Measurements from ENCODE around the gene AP2A2.

DNA sequence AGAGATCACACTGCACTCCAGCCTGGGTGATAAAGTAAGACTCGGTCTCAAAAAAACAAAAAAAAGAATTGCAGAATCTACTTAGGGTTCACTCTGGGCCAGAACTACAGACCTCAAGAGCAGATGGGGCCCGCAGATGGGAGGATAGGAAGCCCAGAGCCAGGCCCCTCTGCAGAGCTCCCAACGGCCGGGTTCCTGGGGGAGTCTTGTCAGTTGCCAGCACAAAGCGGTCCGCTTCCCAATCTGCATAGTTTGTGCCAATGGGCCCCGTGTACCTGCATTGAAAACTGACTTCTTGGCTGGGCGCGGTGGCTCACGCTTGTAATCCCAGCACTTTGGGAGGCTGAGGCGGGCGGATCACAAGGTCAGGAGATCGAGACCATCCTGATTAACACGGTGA lies 13.4 kb upstream of the AP2A2 start:
- TF ChIP-seq, protein P1, sequence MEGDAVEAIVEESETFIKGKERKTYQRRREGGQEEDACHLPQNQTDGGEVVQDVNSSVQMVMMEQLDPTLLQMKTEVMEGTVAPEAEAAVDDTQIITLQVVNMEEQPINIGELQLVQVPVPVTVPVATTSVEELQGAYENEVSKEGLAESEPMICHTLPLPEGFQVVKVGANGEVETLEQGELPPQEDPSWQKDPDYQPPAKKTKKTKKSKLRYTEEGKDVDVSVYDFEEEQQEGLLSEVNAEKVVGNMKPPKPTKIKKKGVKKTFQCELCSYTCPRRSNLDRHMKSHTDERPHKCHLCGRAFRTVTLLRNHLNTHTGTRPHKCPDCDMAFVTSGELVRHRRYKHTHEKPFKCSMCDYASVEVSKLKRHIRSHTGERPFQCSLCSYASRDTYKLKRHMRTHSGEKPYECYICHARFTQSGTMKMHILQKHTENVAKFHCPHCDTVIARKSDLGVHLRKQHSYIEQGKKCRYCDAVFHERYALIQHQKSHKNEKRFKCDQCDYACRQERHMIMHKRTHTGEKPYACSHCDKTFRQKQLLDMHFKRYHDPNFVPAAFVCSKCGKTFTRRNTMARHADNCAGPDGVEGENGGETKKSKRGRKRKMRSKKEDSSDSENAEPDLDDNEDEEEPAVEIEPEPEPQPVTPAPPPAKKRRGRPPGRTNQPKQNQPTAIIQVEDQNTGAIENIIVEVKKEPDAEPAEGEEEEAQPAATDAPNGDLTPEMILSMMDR (IDR thresholded peaks at IDR 0.05) = no peak
- no peak for TF ChIP-seq POLR2A (IDR thresholded peaks at IDR 0.05)
